Activated T-cell treated with anti-CD3 and anti-CD28 coated beads for 1 hour (primary cell): ENCODE results near the gene GRK5.
A peak's percentile ranks its signal among the peaks of the same experiment; 100 is the strongest.

Experiments used
- DNase-seq: peaks from one replicate; pipeline ENCODE4 v3.0.0-alpha.2; 2020; ENCODE audit warnings: low read depth

The GRK5 gene

GRCh38 chr10:119445311-119445934, 238.1 kb downstream of the GRK5 start:
- DNase-seq, result peak; percentile 92

GRCh38 chr10:119445935-119446317, 238.6 kb downstream of the GRK5 start:
- DNase-seq, result no peak

GRCh38 chr10:119446441-119447277, 239.3 kb downstream of the GRK5 start:
- no peak for DNase-seq

- no peak for DNase-seq
These were observed 240.1 kb downstream of the GRK5 start for GRCh38 chr10:119447421-119447820.

GRCh38 chr10:119447823-119448546, 240.6 kb downstream of the GRK5 start:
- DNase-seq, result no peak

DNA sequence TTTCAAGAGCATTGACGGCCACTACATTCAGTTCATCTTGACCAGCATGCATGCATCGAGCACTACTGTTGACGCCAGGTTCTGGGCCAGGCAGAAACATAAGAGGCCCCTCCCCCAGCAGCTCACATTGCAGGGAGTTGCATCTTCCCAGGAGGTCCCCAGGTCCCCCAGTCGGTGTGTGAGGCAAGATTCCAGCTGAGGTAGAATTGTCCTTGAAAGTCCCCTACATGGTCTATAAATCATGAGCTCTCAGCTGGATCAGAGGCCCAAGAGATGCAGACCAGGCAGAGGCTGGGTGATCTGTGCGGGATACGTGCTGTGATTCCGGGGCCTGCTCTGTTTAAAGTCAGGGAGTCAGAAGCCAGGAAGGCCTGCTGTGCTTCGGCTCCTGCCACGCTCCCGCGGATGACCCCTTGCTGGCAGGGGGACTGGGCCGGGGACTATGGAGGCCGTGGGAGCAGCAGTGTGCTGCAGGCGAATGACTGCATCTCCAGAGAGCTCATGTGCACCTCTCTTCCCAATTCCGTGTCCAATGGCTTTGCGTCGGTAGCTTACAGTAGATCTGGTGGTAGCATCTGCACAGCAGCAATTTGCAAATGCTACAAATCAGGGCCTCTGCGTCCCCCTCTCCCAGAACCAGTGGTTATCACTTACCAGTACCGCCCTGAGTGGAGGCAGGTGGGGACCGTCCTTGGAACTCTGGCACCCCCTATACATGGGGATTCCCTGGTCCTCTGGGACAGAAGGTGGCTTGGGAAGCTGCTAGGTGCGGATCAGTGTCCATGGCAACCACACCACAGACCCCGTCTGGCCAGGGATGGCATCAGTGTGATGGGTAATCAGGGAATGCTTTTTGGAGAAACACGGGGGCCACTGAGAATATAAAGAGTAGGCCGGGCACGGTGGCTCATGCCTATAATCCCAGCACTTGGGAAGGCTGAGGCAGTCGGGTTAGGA, 241.5 kb downstream of the GRK5 start:
- DNase-seq, result no peak

DNA sequence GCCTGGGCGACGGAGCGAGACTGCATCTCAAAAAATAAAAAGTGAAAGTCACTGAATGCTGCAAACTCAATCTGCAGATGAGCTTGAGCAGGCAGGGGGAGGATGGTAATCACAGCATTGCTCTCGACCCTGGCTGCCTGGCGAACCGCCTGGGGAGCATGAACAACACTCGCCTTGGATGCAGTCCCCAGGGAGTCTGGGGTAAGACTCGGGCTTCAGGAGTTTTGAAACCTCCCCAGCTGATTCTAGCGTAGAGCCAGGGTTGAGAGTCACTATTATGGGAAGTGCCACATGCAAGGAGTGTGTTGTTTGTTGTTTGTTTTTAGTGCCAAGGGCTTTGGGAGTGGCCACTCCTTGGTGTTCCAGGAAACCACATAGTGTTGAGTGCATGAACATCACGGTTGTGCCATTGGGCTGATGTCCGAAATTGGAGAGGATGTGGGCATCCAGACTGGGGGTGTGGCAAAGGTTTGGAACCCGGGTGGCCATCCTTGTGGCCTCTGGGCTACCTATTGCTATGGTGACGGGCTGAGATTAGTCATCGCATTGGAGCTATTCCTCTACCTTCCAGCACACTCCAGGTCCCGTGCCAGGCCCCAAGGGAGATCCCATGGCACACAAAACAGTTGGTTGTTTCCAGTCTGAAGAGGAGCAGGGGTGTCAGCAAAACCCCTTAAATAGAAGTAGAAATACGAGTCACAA, 242.5 kb downstream of the GRK5 start:
- DNase-seq, result no peak

GRCh38 chr10:119450606-119451299, 243.4 kb downstream of the GRK5 start:
- DNase-seq, result no peak

- DNase-seq, result no peak
These were observed 244.0 kb downstream of the GRK5 start for GRCh38 chr10:119451300-119451896.

GRCh38 chr10:119452396-119452795, 245.0 kb downstream of the GRK5 start:
- DNase-seq, result no peak

- DNase-seq, result no peak
These were observed 245.9 kb downstream of the GRK5 start for GRCh38 chr10:119453313-119453712.

GRCh38 chr10:119454316-119454715, 246.9 kb downstream of the GRK5 start:
- no peak for DNase-seq

GRCh38 chr10:119454990-119455389, 247.6 kb downstream of the GRK5 start:
- DNase-seq, result no peak

DNA sequence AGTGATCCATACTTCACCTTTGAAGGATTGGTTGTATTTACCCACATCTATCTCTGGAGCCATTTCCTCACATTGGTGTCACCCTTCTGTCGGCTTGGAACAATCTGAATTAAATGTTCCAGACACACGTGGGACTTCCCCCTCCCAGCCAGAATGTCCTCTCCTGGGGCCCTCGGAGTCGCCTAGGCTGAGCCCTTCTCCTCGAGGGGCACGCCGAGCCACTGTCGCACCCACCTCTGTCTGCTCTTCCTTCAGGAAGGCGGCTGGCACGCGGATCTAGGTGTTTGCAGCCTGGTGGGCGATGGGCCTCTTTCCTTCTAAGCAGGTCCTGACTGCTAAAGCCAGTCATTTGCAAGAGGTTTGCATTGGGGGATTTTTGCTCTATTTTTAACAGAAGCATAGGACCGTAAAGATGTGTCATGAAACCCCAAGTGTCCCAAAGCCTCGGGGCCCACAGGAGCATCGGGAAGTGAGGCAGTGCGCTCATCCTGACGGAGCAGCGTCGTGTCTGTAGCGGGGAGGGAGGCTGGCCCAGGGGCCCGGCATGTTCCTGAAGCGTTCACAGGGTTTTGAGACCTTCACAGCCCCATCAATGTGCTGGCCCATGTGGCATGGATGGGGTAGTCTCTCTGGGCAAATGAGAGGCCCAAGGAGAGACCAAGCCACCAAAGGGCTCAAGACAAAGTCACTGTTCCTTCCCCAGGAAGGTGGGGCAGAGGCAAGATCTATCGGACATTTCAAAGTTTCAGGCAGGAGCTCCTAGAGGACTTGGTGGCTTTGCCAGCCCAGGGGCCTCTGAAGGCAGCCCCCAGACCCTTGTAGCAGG, 248.5 kb downstream of the GRK5 start:
- DNase-seq, result no peak

GRCh38 chr10:119456435-119456810, 249.1 kb downstream of the GRK5 start:
- no peak for DNase-seq

GRCh38 chr10:119457966-119458766, 250.8 kb downstream of the GRK5 start:
- DNase-seq, result no peak

GRCh38 chr10:119459681-119460340, 252.4 kb downstream of the GRK5 start:
- DNase-seq, result no peak
